MM.1S (cell line): ENCODE results near the gene IL3.

ENCODE experiments used
- DNase-seq: peaks from one replicate; pipeline ENCODE4 v3.0.0-alpha.2; 2015
- H2AFZ ChIP-seq: fragments of 300-600 bp; sonication (generic); 2 replicates; pipeline ENCODE4 v1.6.0; 2016; ENCODE audit warnings: antibody characterized with exemption, low read length
- H3F3A ChIP-seq: fragments of 300-600 bp; sonication (generic); 2 replicates; pipeline ENCODE4 v1.6.1; 2016; ENCODE audit warnings: mild to moderate bottlenecking, antibody characterized with exemption, low read length, moderate library complexity, mixed read lengths; ENCODE audit not compliant: insufficient read depth
- H3K27ac ChIP-seq: fragments of 300-600 bp; sonication (generic); 2 replicates; pipeline ENCODE4 v1.5.1; 2016; ENCODE audit warnings: mild to moderate bottlenecking, low read length
- H3K27me3 ChIP-seq: fragments of 300-600 bp; sonication (generic); replicated peaks from 2 replicates; pipeline ENCODE4 v1.6.0; 2016; ENCODE audit warnings: low read length; ENCODE audit not compliant: insufficient read depth
- H3K36me3 ChIP-seq: fragments of 300-600 bp; sonication (generic); replicated peaks from 2 replicates; pipeline ENCODE4 v1.6.1; 2016; ENCODE audit warnings: mild to moderate bottlenecking, low read length, mixed read lengths; ENCODE audit not compliant: insufficient read depth
- H3K4me1 ChIP-seq: fragments of 300-600 bp; sonication (generic); 2 replicates; pipeline ENCODE4 v1.6.1; 2016; ENCODE audit warnings: low read length, mixed read lengths
- H3K4me2 ChIP-seq: fragments of 300-600 bp; sonication (generic); 2 replicates; pipeline ENCODE4 v1.6.0; 2016; ENCODE audit warnings: low read depth, low read length
- H3K4me3 ChIP-seq: fragments of 300-600 bp; sonication (generic); 2 replicates; pipeline ENCODE4 v1.5.1; 2016; ENCODE audit warnings: low read length, mixed read lengths
- H3K79me2 ChIP-seq: fragments of 300-600 bp; sonication (generic); 2 replicates; pipeline ENCODE4 v1.6.1; 2016; ENCODE audit warnings: mixed run types, low read length, mixed read lengths
- H3K9ac ChIP-seq: fragments of 300-600 bp; sonication (generic); 2 replicates; pipeline ENCODE4 v1.6.1; 2016; ENCODE audit warnings: low read length, mixed read lengths
- H3K9me2 ChIP-seq: fragments of 300-600 bp; sonication (generic); replicated peaks from 2 replicates; pipeline ENCODE4 v1.6.1; 2016; ENCODE audit warnings: mild to moderate bottlenecking, low read length, mixed read lengths; ENCODE audit not compliant: insufficient read depth
- H3K9me3 ChIP-seq: fragments of 300-600 bp; sonication (generic); replicated peaks from 2 replicates; pipeline ENCODE4 v1.6.1; 2016; ENCODE audit warnings: mild to moderate bottlenecking, low read length, mixed read lengths; ENCODE audit not compliant: insufficient read depth
- H4K20me1 ChIP-seq: fragments of 300-600 bp; sonication (generic); 2 replicates; pipeline ENCODE4 v1.6.1; 2016; ENCODE audit warnings: mild to moderate bottlenecking, low read length, moderate library complexity, mixed read lengths; ENCODE audit not compliant: insufficient read depth
- CTCF ChIP-seq: fragments of 300-600 bp; sonication (generic); IDR thresholded peaks from 2 replicates; pipeline ENCODE4 v1.5.1; 2016; ENCODE audit warnings: antibody characterized with exemption, low read length, mixed read lengths
- EZH2 ChIP-seq: fragments of 300-600 bp; sonication (generic); optimal IDR thresholded peaks from 2 replicates; pipeline ENCODE3; 2017; ENCODE audit warnings: low read depth, mild to moderate bottlenecking, antibody characterized with exemption, low read length, mixed read lengths
- EZH2phosphoT487 ChIP-seq: fragments of 300-600 bp; sonication (generic); IDR thresholded peaks from 2 replicates; pipeline ENCODE4 v1.6.1; 2018; ENCODE audit warnings: antibody characterized with exemption, low read length

The IL3 gene

GRCh38 chr5:132076202-132076830 lies 15.9 kb downstream of the IL3 start:
- Histone ChIP-seq H2AFZ (no peak overlapping the region), H3K4me1 (peaks cover 22% of the 10 kb centered on the region), H3F3A (no peaks in the 10 kb centered on the region; the same call in 1 of the 2 replicates), H3K27ac (no peak overlapping the region), H3K9me3 (no peaks in the 10 kb centered on the region), H3K9me2 (no peaks in the 10 kb centered on the region), H4K20me1 (no peaks in the 10 kb centered on the region), H3K27me3 (no peaks in the 10 kb centered on the region), H3K4me2 (no peak overlapping the region), H3K9ac (no peak overlapping the region), H3K36me3 (no peaks in the 10 kb centered on the region), H3K79me2 (no peaks in the 10 kb centered on the region), H3K4me3 (no peak overlapping the region)
- no peak for DNase-seq
- TF ChIP-seq CTCF: no peak
- no peak for TF ChIP-seq EZH2phosphoT487
- TF ChIP-seq EZH2: no peak

GRCh38 chr5:132076983-132077382 lies 16.5 kb downstream of the IL3 start:
- Histone ChIP-seq H3K9ac (no peak overlapping the region), H3K79me2 (no peaks in the 10 kb centered on the region), H3F3A (no peaks in the 10 kb centered on the region; the same call in 1 of the 2 replicates), H3K9me3 (no peaks in the 10 kb centered on the region), H3K36me3 (no peaks in the 10 kb centered on the region), H3K9me2 (no peaks in the 10 kb centered on the region), H3K27ac (no peak overlapping the region), H4K20me1 (no peaks in the 10 kb centered on the region), H2AFZ (no peak overlapping the region), H3K4me3 (no peak overlapping the region), H3K4me2 (no peak overlapping the region), H3K4me1 (peaks cover 22% of the 10 kb centered on the region), H3K27me3 (no peaks in the 10 kb centered on the region)
- TF ChIP-seq EZH2 (no peak), EZH2phosphoT487 (no peak), CTCF (no peak)
- DNase-seq: no peak

GRCh38 chr5:132079081-132079480 lies 18.6 kb downstream of the IL3 start:
- Histone ChIP-seq H3K4me1 (peaks cover 30% of the 10 kb centered on the region), H3K4me3 (no peak overlapping the region), H3K27ac (no peak overlapping the region), H4K20me1 (no peaks in the 10 kb centered on the region), H3K36me3 (no peaks in the 10 kb centered on the region), H3K79me2 (no peaks in the 10 kb centered on the region), H3K27me3 (no peaks in the 10 kb centered on the region), H2AFZ (no peak overlapping the region), H3F3A (0 out of 2 replicates have a peak, but pooled peaks cover 6% of the 10 kb centered on the region), H3K9me3 (no peaks in the 10 kb centered on the region), H3K9me2 (no peaks in the 10 kb centered on the region), H3K4me2 (no peak overlapping the region), H3K9ac (no peak overlapping the region)
- no peak for DNase-seq
- TF ChIP-seq EZH2: no peak
- TF ChIP-seq EZH2phosphoT487: no peak
- no peak for TF ChIP-seq CTCF
